ENCODE data around the gene LYZL6.
"Not testable (repeated sequence)": the region's sequence is repeated elsewhere in the genome, so short reads cannot be mapped to it uniquely, and the experiment has no call there.

Gene LYZL6

DNA sequence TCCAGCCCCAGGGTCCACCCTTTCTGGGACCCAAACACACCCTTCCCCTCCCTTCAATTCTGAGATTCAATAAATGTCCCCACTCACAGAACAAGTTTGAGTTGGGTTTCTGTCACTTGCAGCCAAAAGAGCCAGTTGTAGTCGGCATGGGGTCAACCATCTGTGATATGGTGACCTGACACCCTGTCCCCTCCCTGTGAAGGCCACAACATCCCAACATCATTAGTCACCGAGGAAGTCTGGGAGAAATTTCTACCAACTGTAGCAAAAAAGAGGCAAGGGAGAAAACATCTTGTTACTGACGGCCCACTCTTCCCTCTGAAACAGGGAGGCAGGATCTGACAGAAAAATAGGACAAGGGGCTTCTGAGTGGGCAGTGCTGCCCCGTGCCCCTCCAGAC lies 638 bp upstream of the LYZL6 start:
- DNase-seq = no peak

DNA sequence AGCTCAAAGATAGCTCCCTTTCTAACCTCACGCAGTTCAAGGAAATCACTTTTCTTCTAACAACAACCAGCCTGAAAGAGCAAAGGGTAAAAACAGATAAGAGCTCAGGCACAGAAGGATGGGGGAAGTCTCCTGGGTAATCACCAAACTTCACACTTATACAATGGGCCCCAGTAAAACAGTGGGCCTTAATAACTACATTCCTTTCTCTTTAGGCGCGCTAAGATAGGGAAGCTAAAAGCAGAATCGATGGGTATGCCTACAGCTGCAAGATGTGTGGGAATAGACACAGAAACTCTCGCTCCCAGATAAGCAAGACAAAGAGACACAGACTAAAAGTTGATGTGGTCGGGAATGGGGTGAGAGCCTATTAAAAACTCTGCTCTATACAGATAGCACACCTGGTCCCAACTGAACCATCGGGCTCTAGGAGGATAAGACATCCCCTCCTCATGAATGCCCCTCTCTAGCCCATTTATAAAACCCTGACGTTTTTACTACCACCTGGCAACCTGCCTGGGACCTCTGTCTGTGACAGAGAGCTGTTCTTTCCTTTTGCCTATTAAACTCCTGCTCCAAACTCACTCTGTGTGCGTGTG lies 826 bp downstream of the LYZL6 start:
- DNase-seq = no peak

DNA sequence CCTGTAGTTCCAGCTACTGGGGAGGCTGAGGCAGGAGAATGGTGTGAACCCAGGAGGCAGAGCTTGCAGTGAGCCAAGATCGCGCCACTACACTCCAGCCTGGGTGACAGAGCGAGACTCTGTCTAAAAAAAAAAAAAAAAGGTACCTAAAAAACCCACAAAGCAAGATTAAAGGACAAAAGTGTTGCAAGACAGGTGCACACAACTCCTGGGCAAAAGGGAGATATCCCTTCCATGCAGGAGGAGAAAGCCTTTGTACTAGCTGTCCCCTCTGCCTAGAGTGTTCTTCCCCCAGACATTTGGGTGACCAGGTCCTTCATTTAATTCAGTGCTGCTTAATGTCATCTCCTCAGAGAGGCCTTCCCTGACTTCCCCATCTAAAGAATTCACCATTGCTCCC lies 5.0 kb downstream of the LYZL6 start:
- DNase-seq = not testable (repeated sequence)

DNA sequence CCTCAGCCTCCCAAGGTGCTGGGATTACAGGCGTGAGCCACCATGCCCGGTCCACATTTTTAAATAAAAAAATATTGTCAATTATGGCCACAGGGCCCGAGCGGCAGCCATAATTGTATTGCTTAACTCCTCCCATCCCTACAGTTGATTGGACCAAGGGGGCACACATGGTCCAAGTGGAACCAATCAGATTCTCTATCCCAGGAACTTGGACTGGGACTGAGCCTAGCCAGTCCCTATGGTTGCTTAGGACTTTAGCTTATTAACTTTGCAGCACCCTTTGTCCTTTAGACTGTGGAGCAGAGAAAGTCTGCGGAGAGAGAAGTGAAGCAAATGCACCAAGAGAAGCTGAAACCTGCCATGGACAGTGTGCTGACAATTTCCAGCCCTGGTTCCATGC lies 7.5 kb downstream of the LYZL6 start:
- DNase-seq = no peak

DNA sequence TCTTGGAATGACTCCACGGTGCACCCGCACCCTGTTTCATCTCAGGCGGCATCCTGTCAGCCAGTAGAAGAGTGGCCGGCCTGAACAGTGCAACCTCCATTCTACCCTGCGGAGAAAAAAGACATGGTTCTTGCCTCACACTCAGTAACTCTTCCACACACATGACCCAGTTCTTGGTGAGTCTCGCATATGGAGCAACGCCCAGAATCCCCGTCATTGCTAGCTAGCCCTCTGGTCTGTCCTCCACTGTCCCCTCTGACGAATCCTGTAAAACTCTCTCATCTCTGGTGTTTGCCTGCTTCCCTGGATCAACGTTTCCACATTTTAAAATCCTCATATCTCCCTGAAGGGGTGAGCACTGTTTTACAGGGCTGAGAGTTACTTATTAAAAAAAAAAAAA lies 8.8 kb downstream of the LYZL6 start:
- DNase-seq = no peak

DNA sequence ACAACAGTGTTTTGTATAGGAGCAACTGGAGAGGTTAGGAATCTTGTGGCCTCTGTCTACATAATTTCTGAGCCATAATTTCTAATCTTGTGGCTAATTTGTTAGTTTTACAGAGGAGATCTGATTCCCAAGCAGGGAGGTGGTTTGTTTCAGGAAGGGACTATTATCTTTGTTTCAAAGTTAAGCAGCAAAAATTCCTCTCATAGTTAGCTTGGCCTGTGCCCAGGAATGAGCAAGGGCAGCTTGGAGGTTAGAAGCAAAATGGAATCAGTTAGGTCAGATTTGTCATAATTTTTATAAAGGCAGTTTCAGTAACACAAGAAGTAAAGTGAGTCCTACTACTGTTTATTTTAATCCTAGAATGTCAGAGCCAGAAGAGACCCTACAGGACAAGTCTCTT lies 10.9 kb downstream of the LYZL6 start:
- no peak for DNase-seq

DNA sequence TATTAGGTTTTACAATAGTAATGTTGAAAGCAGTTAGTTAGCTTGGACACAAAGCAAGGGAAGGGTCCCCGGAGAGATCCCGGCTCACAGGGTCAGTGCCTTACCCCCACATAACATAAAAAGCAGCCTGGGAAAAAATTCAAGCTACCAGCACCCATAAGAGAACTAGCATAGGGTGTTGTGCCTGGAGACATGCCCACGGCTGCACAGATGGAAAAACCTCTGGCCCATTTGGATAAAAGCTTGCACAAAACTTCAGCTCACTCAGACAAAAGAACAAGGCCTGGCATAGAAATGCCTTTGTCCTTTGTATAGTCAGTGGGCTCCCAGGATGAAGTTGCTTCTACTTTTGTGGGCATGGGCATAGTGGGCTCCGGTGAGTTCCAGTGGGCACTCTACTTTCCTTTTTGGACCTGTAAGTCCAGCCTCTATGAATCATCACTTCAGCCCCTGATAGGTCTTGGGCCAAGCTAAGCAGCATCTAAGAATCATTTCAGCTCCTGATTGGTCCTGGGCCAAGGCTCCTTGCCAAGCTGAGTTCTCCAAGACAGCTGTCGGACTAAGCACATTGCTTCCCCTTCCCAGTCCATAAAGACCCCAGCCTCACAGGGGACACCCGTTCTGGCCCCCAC lies 11.6 kb downstream of the LYZL6 start:
- no peak for DNase-seq

DNA sequence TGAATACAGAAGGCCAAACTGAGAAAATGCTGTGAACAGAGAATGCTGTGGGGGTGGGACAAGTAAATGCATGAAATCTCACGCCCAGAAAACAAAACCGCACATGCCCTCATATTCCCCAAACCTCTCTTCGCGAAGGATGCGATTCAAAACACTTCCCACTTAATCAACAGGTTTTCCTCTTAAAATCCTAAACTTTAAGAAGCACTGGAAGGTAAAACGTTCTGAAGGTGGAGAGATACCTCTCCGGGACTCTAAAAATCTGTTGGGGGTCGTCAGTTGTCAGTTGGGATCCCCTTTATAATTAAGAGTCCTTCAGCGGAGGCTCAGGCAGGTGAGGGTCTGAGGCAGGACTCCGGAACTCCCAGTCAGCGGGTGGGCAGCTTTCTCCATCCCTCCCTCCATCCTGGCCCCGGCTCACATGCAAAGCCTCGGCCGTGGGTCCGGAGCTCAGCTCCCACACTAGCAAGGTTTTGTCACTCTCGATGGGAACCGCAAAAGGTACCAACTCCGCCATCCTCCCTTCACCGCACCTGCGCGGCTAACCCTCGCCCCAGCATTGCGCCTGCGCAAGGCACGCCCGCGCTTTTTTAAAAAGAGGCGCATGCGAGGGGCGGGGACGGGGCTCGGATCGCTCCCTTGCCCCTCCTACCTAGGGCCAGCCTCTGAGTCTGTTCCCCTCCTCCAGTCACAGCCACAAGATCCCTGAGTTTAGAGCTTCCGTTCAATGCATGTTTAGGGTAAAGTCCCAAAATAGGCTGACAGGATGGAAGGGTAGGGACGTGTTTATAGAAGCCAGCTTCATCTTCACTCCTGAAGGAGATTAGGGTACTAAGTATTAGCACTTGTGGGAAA lies 13.1 kb downstream of the LYZL6 start, which contains the start of gene RDM1:
RDM1 (minus strand) TSS at position 563 of the 855 bp plus-strand sequence; CDS start at position 517, 46 bp downstream.
- DNase-seq = peak; percentile 60 to 64

DNA sequence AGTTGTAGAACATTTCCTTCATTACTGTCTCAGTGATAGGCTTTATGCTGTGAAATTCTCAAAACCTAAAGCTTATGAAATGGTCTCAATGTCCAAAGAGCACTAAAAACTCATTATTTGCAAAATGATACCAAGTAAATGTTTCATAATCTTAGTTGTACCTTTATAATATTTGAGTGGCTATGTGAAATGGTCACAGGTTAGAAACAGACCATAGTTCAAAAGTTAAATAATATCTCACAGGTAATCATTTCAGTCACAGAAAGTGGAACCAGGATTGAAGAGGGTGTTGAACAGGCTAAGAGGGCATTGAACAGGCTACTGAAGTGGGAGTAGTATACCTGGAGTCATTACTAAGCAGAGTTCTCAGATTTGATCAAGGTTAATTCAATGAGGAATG lies 15.8 kb downstream of the LYZL6 start:
- DNase-seq = no peak

DNA sequence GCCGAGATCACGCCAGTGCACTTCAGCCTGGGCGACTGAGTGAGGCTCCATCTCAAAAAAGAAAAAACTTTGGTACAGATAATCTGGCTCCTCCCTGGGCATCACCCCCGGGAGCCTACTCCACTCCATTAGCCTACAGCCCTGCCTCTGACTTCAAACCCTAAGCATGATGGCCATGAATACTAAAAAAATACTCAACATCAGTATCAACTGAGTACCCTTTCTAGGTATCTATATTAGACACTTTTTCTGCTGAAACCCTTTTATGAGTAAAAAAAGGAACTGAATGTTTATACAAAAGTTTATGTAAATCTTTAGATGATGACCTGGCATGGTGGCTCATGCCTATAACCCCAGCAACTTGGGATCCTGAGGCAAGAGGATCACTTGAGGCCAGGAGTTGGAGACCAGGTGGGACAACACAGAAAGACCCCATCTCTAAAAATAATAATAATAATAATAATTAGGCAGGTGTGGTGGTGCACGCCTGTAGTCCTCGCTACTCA lies 19.9 kb downstream of the LYZL6 start:
- no peak for DNase-seq

DNA sequence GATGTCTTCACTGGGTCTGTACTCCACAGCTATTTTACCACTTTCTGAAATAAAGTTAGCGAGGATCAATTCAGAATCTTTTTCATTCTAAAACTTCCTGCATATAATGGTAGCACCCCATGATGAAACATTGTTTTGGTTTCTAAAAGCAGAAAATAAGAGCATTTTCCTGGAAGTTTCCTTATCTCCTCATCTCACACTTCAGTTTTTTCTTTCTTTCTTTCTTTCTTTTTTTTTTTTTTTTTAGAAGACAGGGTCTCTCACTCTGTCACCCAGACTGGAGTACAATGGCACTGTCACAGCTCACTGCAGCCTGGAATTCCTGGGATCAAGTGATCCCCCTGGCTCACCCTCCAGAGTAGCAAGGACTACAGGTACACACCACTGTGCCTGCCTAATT lies 23.3 kb downstream of the LYZL6 start:
- DNase-seq = no peak

DNA sequence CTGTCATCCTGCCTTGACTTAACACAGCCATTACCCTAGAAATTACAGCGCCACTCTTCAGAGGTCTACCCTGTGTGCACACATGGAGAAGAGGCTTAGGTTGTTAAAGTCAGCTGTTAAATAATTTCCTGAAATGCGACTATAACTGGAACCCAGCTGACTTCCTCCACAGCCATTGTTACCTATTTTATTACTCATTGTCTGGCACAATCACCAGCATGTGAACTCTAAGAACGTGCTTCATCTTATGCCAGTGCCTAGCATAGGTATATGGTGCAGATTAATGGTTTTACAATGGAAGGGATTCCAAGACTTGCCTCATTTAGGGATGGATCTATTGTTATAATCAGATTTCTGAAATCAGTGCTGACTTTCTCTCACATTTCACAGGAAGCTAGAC lies 24.8 kb downstream of the LYZL6 start:
- no peak for DNase-seq

DNA sequence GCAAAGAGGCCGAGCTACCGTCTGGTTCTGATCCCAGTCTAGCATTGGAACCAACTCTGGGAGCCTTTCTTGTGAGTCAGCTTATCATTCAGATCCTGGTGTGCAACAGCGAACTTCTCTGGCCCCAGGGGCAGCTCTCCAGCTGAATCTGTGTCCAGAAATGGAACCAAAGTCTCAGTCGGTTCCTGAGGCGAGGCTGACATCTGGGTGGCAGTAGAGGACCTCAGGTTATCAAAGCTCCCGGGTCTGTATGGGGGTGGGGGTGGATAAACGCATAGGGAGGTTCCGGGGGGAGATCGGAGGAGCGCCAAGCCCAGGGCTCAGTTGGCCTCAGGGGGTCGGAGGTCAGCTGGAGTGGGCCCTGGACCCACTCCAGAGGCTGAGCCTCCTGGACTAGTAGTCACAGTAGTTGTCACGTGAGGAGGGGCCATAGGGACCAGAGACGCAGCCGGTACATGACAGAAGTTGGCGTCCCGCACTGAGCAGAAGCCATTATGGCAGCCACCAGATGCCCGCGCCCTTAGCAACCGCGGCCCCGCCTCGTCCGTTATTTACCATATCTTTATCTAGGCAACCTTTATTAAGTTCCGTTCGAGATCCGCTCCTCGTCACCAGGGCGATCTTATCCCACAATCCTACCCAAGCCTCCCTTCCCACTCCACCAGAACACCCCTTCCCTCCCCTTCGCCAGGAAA lies 25.8 kb downstream of the LYZL6 start:
- no peak for DNase-seq

DNA sequence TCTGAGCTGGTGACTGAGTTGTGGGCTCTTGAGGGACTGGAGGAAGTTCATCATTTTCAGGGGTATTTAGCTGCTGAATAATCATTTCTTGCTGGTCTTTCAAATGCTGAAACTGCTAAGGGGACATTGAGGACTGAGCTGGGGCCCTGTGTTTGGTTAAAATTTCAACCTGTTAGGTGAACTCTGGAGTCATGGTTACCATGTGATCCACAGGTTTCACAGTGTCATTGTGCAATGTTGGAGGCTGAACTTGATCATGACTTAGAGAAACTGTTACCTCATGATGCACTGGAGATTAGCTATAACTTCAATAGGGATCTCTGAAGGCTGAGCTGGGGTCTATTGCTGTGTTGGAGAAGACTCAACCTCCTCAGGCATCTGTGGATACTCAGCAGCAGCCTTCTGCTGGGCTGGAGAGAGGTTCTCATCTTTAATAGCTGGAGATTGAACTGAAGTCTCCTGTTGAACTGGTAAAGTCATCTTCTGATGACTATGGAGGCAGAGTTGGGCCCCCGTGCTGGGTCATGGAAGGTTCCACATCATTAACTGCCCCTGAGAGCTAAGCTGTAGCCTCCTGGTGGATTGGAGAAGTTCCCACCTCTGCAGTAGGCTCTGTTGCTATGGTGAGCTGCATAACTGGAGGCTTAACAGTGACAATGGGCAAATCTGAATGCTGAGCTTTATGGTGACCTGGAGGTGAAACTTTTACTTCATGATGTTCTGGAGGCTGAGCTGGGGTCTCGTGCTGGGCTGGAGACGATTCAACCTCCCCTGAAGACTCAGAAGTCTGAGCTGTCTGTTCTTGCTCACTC lies 28.2 kb downstream of the LYZL6 start:
- DNase-seq = no peak

DNA sequence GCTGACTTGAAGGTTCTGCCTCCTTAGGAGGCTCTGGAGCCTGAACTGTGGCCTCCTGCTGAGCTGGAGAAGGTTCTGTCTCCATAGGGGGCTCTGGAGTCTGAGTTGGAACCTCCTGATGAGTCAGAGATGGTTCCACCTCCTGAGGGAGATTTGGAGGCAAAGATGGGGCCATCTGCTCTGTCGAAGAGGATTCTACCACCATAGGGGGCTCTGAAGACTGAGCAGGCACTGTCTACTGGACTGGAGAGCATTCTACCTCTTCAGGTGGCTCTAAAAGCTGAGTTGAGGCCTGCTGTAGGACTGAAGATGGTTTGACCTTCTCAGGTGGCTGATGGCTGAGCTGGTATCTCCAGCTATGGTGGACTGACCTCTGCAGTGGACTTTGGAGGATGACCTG lies 29.2 kb downstream of the LYZL6 start:
- no peak for DNase-seq

DNA sequence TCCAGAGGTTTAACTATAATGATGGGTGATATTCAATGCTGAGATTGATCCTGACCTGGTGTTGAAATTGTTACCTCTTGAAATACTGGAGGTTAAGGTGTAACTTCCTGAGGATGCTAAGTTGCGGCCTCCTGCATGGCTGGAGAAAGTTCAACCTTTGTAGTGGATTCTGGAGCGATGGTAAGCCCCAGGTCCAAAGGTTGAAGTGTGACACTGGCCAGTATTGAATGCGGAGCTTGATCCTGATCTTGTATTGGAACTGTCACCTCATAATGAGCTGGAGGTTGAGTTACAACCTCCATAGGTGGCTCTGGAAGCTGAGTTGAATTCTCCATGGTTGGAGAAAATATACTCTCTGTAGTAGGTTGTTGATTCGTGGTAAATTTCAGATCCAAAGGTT lies 29.9 kb downstream of the LYZL6 start:
- no peak for DNase-seq

DNA sequence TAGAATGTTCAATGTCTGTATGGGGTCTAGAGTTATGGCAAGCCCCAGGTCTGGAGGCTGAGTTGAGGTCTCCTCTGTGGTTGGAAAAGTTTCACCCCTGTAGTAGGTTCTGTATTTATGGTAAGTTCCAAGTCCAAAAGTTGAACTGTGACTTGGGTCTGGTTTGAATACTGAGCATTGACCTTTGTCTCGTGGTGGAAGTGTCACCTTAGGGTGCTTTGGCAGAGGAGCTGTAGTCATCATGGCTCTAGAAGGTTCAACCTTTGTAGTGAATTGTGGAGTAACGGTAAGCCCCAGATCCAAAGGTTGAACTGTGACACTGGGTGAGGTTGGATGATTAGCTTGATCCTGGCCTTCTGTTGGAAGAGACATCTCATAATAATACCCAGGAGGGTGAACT lies 30.6 kb downstream of the LYZL6 start:
- DNase-seq = no peak

DNA sequence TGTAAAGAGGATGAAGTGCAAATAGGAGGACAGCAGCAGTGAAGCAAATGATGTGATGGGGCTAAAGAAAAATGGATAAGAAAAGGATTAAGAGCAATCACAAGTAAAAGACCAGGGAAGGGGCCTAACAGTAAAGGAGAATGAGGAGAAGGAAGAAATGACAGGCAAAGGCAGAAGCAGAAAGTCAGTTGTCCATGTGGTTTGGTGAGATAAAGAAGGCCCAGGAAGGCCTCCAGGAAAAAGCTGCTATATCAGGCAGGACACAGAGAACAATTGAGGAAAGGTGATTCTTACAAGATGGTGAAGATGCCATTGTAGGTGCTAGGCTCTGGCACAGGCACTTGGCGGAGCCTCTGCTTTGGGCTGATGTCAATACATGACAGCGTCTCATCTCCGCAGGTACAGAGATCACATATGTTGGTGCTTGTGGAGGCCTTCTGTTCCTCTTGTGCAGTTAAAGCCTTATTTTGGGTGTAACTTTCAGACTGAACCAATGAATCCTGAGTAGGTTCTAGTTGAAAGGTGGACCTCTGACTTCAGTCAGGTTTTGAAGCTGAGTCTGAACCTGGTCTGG lies 31.1 kb downstream of the LYZL6 start:
- DNase-seq = no peak

DNA sequence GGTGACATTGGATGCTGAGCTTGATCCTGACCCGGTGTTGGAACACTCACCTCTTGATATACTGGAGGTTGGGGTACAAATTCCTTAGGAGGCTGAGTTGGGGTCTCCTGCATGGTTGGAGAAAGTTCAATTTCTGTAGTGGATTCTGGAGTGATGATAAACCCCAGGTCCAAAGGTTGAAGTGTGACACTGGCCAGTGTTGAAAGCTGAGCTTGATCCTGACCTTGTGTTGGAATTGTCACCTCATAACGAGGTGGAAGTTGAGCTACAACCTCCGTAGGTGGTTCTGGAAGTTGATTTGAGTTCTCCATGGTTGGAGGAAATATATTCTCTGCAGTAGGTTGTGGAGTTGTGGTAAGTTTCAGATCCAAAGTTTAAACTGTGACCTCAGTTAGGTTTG lies 34.1 kb downstream of the LYZL6 start:
- no peak for DNase-seq

DNA sequence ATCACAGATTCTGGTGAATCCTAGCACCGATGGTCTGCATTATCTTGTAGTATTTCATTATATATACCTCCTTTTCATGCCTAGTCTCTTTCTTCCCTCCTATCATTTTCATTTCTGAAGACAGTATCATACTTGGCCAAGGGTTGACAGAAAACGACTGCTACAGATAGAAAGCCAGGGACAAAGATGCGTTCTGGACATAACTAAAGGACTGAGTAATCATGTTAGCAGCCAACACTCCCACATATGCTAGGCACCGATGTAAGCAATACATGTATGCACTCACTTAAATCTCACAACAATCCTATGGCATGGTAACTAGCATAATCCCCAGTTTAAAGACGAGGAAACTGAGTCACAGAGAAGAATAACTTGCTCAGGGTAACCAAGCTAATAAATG lies 35.8 kb downstream of the LYZL6 start:
- no peak for DNase-seq

DNA sequence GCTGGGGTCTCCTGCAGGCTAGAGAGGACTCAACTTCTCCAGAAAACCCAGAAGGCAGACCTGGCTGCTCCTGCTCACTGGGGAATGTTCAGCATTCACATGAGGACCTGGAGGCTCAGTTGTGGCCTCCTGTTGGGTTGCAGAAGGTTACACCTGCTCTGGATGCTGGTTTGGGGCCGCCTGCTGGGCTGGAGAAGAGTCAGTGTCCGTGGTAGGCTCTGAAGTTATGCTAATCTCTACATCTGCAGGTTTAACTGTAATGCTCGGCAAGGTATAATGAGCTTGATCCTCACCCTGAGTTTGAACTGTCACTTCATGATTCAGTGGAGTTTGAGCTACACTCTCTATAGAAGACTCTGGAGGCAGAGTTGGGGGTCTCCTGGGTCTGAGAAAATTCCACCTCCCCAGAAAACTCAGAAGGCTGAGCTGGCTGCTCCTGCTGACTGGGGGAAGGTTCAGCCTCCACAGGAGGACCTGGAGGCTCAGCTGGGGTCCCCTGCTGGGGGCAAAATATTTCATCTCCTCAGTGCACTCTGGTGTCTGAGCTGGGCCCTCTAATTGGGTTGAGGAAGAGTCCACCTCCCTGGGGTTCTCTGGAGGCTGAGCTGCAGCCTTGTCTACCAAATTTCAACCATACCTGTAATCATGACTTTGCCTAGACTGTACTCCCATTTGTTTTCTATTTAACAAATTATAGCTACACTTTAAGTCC lies 36.4 kb downstream of the LYZL6 start:
- no peak for DNase-seq
